Measurements from ENCODE around the gene UQCRFS1. TPM values are rescaled to one million over a fixed set of nuclear protein-coding genes. Genes with fewer than 3 reads are reported as not detected.

The UQCRFS1 gene
- total RNA-seq, 1 donor: 26.9 TPM

GRCh38 chr19:29188289-29189032 is 24.5 kb downstream of the UQCRFS1 start:
- DNase-seq (ENCODE audit: low read depth): no peak
- H3K4me3 ChIP-seq (ENCODE audit: low read depth, low read length): no peak overlapping the region
- TF ChIP-seq CTCF (IDR thresholded peaks at IDR 0.05; ENCODE audit: insufficient read depth, low read length): no peak

GRCh38 chr19:29187676-29188075 is 25.3 kb downstream of the UQCRFS1 start:
- no peak for TF ChIP-seq CTCF (IDR thresholded peaks at IDR 0.05; ENCODE audit: insufficient read depth, low read length)
- no peak for DNase-seq (ENCODE audit: low read depth)
- H3K4me3 ChIP-seq (ENCODE audit: low read depth, low read length): no peak overlapping the region

GRCh38 chr19:29185427-29185826 is 27.5 kb downstream of the UQCRFS1 start:
- DNase-seq (ENCODE audit: low read depth): no peak
- no peak for TF ChIP-seq CTCF (IDR thresholded peaks at IDR 0.05; ENCODE audit: insufficient read depth, low read length)
- no peak overlapping the region for H3K4me3 ChIP-seq (ENCODE audit: low read depth, low read length)

- no peak overlapping the region for H3K4me3 ChIP-seq (ENCODE audit: low read depth, low read length)
- no peak for TF ChIP-seq CTCF (IDR thresholded peaks at IDR 0.05; ENCODE audit: insufficient read depth, low read length)
- DNase-seq (ENCODE audit: low read depth): no peak
Measured at GRCh38 chr19:29176981-29177754, 35.8 kb downstream of the UQCRFS1 start.

- TF ChIP-seq CTCF (IDR thresholded peaks at IDR 0.05; ENCODE audit: insufficient read depth, low read length): no peak
- DNase-seq (ENCODE audit: low read depth): no peak
- H3K4me3 ChIP-seq (ENCODE audit: low read depth, low read length): no peak overlapping the region
Measured at GRCh38 chr19:29173896-29174295, 39.1 kb downstream of the UQCRFS1 start.

- DNase-seq (ENCODE audit: low read depth): no peak
- H3K4me3 ChIP-seq (ENCODE audit: low read depth, low read length): no peak overlapping the region
- TF ChIP-seq CTCF (IDR thresholded peaks at IDR 0.05; ENCODE audit: insufficient read depth, low read length): no peak
Measured at GRCh38 chr19:29172302-29172701, 40.6 kb downstream of the UQCRFS1 start.
